ENCODE data around the gene MYPOP.

GRCh38 chr19:45862564-45863334, 39.7 kb downstream of the MYPOP start, which contains the start of gene SYMPK:
- no peak for TF ChIP-seq CTCF (IDR thresholded peaks at IDR 0.05)
- peak; percentile 56; the same call in 1 of the 2 replicates for TF ChIP-seq TCF7L2 (IDR thresholded peaks at IDR 0.05; ENCODE audit: low read depth, low read length)

Measured in Panc1 (cell line).